Measurements from ENCODE around the gene CIROP.

The CIROP gene, protein sequence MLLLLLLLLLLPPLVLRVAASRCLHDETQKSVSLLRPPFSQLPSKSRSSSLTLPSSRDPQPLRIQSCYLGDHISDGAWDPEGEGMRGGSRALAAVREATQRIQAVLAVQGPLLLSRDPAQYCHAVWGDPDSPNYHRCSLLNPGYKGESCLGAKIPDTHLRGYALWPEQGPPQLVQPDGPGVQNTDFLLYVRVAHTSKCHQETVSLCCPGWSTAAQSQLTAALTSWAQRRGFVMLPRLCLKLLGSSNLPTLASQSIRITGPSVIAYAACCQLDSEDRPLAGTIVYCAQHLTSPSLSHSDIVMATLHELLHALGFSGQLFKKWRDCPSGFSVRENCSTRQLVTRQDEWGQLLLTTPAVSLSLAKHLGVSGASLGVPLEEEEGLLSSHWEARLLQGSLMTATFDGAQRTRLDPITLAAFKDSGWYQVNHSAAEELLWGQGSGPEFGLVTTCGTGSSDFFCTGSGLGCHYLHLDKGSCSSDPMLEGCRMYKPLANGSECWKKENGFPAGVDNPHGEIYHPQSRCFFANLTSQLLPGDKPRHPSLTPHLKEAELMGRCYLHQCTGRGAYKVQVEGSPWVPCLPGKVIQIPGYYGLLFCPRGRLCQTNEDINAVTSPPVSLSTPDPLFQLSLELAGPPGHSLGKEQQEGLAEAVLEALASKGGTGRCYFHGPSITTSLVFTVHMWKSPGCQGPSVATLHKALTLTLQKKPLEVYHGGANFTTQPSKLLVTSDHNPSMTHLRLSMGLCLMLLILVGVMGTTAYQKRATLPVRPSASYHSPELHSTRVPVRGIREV

DNA sequence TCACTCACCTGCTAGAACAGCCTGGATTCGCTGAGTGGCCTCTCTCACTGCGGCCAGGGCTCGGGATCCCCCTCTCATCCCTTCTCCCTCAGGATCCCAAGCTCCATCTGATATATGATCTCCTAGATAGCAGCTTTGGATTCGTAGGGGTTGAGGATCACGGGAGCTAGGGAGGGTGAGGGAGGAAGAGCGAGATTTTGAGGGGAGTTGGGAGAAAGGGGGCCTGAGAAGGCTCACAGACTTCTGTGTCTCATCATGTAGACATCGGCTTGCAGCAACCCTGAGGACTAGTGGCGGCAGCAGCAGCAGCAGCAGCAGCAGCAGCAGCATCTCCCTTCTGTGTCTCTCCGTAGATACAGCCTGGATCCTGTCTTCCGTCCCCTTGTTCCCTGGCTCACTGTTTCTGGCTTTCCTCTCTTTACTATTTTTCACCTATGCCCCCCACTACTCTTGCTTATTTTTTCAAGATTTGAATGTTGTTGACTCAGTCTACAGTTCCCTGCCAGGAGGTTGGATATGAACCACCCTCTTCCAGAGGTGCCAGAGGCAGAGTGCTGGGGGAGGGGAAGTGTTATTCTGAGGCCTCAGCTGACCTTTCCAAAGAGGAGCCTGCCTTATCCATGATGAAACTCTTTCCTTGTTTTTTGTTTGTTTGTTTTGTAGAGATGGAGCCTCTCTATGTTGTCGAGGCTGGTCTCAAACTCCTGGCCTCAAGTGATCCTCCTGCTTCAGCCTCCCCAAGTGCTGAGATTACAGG, at the start of gene CIROP:
Gene CIROP (minus strand): TSS at position 399 of the 757 bp plus-strand sequence. CDS start 69 bp downstream, at position 330.
- in situ Hi-C loops (cut with MboI; ENCODE audit: low sequenced_read_pairs): loop anchor here (5.0 kb wide), 1 partner anchor 37 kb away; no protein-coding TSS in a partner anchor

DNA sequence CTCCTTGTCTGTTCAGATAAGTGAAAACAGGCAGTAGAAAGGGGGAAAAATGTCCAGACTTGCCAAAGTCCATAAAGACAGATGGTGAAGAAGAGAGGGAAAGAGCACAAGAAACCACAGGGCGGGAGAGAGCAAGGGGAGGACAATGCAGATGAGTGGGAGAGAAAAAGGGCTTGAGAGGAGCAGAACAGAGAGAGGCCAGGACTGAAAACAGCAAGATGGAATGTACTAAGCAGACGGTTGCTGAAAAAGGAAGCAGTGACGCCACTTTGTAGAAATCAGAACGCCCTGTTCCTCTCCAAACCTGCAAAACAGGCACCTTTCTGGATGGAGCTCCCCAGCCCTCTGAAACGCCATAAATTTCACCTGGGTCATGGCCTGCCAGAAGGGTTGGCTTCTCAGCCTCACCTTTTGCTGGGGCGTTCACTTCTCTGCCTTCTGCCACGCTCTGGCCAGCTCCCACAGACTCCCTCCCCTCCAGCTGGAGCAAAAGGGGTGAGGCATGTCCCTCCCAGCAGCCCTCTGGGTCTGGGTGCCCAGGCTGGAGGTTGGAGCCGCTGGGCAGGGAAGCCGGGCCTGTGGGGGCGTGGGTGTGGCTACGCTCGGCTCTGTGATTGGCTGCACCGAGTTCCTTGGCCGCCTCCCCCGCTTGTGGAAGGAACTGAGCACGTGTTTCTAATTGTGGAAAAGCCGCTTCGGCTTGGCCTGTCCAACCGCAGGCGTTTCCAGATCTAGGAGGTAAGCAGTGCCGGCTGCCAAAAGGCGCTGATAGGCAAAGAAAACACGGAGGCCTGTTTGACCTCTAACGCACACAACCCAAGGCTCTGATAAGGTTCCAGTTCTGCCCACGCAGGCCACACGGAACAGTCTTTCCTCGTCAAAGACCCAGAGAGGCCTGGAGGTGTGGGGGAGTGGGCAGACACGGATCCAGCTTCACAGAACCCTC, 49.3 kb upstream of the CIROP start:
- in situ Hi-C loops (cut with MboI; ENCODE audit: low sequenced_read_pairs): no loop called here

- in situ Hi-C loops (cut with MboI; ENCODE audit: low sequenced_read_pairs): no loop called here
Observed at GRCh38 chr14:23151342-23151741, 46.6 kb upstream of the CIROP start.

DNA sequence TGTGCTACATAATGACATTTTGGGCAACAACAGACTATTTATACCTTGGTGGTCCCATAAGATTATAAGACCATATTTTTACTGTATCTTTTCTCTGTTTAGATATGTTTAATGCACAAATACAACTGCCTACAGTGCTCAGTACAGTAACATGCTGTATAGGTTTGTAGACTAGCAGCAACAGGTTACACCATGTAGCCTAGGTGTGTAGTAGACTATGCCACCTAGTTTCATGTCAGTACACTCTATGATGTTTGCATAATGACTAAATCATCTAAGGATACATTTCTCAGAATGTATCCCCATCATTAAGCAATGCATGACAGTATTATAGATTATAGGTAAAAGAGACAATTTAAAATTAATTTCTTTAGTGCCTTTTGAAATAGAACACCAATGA, 45.0 kb upstream of the CIROP start:
- in situ Hi-C loops (cut with MboI; ENCODE audit: low sequenced_read_pairs): no loop called here

- in situ Hi-C loops (cut with MboI; ENCODE audit: low sequenced_read_pairs): no loop called here
Observed at GRCh38 chr14:23148591-23149249, 43.9 kb upstream of the CIROP start.

DNA sequence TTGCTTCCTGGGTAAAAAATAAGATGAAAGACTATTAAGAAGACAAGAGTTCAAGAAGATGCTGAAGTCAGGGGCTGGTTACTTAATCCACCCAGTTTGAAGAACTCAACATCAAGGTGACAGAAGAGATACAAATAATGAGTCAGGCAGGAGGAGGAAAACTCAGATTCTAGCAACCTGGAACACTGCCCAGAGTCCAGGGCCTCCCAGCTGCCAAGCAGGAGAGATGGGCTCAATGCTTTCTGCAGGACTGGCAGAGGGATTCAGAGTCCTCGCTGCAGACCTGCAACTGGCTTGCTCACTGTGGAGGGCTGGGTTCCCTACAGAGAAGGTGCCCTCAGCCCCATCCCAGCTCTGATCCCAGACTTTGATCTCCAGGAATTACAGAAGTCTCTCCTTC, 42.9 kb upstream of the CIROP start:
- in situ Hi-C loops (cut with MboI; ENCODE audit: low sequenced_read_pairs): no loop called here

DNA sequence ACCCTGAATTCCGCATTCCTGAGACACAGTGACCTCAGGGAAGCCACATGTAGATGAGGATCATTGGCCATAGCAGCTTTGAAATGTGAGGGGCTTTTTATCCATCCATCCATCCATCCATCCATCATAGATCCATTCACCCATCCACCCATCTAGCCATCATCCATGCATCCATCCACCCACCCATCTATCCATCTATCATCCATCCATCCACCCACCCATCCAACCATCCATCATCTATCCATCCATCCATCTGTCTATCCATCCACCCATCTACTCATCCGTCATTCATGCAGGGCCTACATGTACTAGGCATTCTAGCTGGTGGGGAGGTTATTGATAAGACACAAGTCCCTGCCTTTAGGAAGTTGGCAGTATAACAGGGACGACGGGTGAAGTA, 42.2 kb upstream of the CIROP start:
- in situ Hi-C loops (cut with MboI; ENCODE audit: low sequenced_read_pairs): no loop called here

- in situ Hi-C loops (cut with MboI; ENCODE audit: low sequenced_read_pairs): no loop called here
Observed at GRCh38 chr14:23146351-23146910, 41.6 kb upstream of the CIROP start.

DNA sequence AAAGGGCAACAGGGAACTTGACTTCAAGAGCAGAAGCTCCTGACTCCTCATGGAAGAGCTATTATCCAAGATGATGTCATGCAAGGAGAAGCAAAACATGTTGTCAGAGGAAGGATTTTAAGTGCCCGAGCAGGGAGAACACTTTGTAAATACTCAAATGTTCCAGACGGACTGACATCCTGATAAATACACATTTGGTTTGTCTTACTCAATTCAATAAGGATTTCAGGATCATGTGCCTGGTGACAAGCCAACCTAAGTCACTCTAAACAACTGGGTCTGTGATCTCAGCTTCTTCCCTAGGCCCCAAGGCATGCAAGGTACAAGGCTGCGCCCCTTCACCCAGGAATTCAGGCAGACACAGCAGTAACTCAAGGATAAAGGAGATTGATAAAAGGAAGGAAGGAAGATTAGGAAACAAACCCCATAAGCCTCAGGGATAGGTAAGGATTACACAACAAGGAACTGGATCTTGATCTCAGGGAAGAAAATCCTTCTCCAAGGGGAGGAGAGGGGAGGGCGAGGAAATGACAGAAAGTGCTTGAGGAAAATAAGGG, 41.1 kb upstream of the CIROP start:
- in situ Hi-C loops (cut with MboI; ENCODE audit: low sequenced_read_pairs): no loop called here

GRCh38 chr14:23143911-23144310, 39.1 kb upstream of the CIROP start:
- in situ Hi-C loops (cut with MboI; ENCODE audit: low sequenced_read_pairs): no loop called here

GRCh38 chr14:23142826-23143225, 38.0 kb upstream of the CIROP start:
- in situ Hi-C loops (cut with MboI; ENCODE audit: low sequenced_read_pairs): no loop called here

- in situ Hi-C loops (cut with MboI; ENCODE audit: low sequenced_read_pairs): no loop called here
Observed at GRCh38 chr14:23141706-23142444, 37.1 kb upstream of the CIROP start.

- in situ Hi-C loops (cut with MboI; ENCODE audit: low sequenced_read_pairs): no loop called here
Observed at GRCh38 chr14:23140371-23140770, 35.6 kb upstream of the CIROP start.

GRCh38 chr14:23139874-23140273, 35.1 kb upstream of the CIROP start:
- in situ Hi-C loops (cut with MboI; ENCODE audit: low sequenced_read_pairs): no loop called here

- in situ Hi-C loops (cut with MboI; ENCODE audit: low sequenced_read_pairs): no loop called here
Observed at GRCh38 chr14:23137813-23138535, 33.2 kb upstream of the CIROP start.

GRCh38 chr14:23137192-23137812, 32.5 kb upstream of the CIROP start:
- in situ Hi-C loops (cut with MboI; ENCODE audit: low sequenced_read_pairs): no loop called here

DNA sequence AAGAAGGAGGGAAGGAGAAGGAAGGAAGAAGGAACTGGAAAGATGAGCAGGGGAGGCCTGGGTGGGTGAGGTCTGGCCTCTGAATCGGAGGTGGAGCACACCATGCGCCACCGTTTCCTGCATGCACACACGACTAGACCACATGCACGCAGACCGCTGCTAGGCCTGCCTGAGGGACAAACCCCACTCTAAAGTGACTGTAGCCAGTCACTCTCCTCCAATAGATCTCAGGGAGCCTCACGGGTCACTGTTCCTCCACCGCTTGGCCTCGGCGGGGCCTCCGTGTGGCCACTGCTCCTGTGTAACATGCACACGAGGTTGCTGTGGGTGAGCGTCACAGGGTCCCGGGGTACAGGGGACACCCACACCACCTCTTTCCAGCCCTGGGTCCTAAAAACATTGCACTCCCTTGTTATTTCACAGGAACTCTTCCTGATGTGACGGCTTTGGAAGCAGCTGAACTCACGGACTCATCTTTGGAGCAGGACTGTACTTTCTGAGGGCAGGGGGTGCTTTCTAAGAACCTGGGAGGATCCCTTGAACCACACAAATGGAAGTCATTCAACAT, 31.9 kb upstream of the CIROP start:
- in situ Hi-C loops (cut with MboI; ENCODE audit: low sequenced_read_pairs): no loop called here
